Right hindlimb (tissue), 1 donor: ENCODE results near the gene ARID3A.

ENCODE experiments used
- DNase-seq: peaks from one replicate; pipeline ENCODE4 v3.0.0-alpha.2; 2018

The ARID3A gene

GRCh38 chr19:1007399-1008251, 81.8 kb downstream of the ARID3A start:
- no peak for DNase-seq

- DNase-seq, result no peak
Observed at GRCh38 chr19:1008268-1009040, 82.6 kb downstream of the ARID3A start.

DNA sequence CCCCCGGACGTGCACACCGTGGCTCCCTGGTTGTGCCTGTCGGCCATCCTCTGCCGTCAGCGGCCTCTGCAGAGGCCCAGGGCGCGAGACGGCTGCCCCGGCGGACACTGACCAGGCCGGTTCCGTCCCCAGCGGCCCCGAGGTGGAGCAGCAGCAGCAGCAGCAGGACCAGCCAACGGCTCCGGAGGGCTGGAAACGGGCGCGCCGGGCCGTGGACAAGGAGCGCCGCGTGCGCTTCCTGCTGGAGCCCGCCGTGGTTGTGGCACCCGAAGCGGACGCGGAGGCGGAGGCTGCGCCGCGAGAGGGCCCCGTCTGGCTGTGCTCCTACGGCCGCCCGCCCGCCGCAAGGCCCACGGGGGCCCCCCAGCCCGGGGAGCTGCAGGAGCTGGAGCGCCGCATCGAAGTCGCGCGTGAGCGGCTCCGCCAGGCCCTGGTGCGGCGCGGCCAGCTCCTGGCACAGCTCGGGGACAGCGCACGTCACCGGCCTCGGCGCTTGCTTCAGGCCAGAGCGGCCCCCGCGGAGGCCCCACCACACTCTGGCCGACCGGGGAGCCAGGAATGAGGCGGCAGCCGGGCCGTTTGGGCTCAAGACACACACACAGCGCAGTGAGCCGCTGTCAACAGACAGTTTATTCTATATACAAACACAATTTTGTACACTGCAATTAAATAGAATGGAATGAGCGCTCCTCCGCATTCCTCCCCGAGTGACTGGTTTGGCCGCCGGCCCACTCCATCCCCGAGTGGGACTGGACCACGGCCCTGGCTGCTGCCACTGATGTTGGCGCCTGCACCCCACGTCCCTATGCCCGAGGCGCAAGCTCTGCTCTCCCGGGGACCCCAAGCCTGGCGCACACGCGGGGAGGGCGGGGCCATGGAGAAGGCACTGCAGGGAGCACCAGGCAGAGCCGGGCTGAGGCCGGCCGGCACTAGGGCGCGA, 83.5 kb downstream of the ARID3A start:
- peak; percentile 68 for DNase-seq

DNA sequence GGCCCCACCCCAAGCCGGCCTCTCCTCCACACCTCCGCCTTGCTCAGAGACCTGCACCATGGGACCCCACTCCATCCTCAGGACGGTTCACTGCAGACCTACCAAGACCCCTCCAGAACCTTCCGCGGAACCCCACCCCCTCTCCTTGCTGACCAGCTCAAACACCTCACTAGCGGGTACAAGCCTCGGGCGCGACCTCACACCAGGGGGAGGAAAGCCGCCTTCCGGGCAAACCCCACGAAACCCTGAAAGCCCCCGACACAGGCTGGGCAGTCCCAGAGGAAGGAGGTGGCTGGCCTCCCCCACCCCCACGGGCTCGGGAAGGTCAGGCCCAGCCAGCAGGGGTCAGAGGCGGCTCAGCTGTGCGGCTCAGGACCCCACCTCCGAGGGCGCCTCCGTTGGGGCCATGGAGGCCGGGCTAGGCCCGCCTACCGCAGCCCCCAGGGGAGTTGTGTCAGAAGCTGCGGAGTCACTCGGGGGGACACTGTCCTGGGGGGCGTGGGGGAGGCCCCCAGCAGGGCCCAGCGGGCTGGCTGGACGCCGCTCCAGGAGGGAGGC, 84.2 kb downstream of the ARID3A start:
- DNase-seq, result no peak

DNA sequence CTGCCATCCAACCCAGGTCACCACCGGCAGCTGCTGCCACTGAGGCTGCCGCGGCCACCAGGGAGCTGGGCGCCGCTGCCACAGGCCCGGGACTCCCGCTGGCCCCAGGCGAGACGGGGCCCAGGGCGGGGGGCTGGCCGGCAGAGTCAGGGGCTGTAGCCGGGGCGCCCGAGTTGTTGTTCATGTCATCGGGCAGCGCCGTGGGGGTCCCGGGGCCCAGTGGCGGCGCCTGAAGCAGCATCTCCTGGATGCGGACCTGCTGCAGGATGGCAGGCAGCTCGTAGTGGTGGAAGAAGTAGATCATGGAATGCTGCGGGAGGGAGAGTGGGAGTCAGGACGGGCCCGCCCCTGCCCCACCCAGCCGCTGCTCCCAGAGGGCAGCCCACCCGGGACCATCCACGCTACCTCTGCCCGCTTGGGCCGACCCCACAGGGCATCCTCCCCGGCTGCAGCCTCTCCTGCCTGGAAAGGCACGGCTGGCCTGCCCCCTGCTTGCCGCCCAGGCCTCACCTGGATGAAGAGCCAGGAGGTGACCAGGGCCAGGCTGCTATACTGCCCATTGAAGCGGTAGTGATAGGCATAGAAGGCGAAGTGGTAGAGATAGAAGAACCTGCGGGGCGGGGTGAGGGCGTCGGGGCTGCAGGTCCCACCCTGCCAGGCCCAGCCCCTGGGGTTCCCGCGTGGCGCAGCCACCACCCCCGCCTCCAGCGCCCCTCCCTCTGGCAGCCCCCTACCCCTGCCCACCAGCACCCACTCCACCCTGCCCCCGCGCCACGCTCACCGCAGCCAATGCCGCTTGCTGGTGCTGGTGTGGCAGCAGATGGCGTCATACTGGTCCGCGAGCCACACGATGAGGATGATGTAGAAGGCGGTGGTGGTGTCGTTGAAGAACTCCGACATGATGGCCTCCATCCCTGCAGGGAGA, 85.0 kb downstream of the ARID3A start:
- DNase-seq, result no peak

DNA sequence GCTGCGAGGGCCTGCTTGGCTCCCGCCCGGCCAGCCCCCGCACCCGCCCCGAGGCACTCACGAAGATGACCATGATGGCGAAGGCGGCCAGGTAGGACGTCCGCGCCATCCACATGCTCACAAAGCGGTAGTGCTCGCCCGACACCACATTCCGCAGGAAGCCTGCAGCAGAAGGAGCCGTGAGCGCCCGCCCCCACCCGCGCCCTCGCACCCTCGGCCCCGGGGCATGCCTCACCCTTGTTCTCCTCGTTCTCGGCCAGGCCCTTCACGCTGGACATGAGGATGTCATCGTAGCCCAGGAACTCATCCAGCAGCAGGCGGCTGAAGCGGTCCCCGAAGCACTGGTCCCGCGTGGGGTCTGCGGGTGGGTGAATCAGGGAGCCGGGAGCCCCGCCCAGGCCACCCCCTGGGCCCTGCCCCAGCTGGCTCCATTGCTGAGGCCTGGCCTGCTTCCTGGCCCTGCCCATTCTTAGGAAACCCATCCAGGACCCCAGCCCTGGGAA, 86.0 kb downstream of the ARID3A start:
- no peak for DNase-seq

GRCh38 chr19:1012334-1012733, 86.5 kb downstream of the ARID3A start:
- no peak for DNase-seq

GRCh38 chr19:1013218-1013617, 87.4 kb downstream of the ARID3A start:
- DNase-seq, result no peak

GRCh38 chr19:1014161-1015060, 88.6 kb downstream of the ARID3A start:
- no peak for DNase-seq

GRCh38 chr19:1015061-1015781, 89.4 kb downstream of the ARID3A start:
- no peak for DNase-seq

GRCh38 chr19:1015782-1016646, 90.2 kb downstream of the ARID3A start:
- DNase-seq, result no peak

DNA sequence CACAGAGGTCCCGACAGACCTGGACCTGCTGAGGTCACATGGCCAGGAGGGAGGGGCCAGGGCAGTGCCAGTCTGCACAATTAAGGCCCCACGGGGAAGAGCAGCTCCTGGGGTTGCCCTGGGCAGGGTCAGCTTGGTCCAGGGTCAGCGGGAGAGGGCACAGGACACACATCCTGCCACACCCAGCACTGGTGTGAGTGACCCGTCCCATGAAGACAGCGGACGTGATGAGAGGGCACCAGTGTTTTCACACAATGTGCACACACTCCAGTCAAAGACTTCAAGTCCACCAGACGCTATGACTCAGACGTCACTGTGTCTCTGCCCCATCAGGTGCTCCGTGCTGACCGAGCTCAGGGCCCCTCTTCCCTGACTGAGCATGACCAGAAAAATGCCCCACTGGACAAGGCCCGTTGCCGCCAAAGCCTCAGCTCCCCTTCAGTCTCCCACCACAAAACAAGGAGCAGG, 90.8 kb downstream of the ARID3A start:
- no peak for DNase-seq

GRCh38 chr19:1017115-1017905, 91.5 kb downstream of the ARID3A start:
- DNase-seq, result no peak

- DNase-seq, result no peak
Observed at GRCh38 chr19:1017906-1018305, 92.1 kb downstream of the ARID3A start.

DNA sequence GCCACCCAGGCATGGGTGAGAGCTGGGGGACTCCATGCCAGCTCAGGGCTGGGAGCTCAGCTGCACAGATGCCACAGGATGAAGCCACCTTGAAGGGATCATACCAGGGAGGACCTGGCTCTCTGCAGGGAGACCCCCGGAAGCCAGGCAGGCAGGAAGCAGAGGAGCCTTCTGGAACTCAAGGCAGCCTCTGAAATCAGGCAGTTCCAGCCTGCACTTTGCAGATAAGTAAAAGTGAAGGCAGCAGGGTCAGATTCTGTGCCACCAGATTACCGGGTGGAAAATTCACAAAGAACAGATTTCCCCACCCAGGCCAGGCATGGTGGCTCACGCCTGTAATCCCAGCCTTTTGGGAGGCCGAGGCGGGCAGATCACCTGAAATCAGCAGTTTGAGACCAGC, 92.6 kb downstream of the ARID3A start:
- DNase-seq, result no peak

DNA sequence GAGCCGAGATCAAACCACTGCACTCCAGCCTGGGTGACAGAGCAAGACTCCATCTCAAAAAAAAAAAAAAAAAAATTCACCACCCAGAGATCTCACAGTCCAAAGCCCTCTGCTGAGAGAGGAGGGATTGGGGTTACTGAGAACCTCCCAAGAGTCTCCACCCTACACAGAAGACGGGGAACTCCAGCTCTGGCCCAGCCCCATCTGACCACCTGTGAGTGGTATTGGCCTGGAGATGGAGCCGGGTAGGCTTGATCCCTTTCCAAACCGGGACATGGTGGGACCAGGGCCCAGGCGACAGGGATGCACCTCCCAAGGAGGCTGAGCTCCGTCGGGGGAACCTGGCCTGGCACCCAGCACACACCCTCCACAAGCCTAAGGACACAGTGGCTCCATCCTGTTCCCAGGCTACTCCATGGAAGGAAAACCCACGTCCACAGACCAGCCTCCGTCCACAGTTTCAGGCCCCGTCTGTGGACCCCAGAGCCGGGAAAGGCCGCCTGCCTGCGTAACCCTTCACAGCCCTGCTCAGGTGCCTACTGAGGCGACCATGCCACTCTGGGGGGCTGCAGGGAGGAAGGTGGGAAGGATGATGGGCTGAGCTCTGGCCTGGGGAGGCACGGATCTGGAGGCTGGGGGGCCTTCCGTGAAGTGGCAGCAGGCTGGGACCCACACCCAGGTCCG, 93.2 kb downstream of the ARID3A start:
- DNase-seq, result no peak

DNA sequence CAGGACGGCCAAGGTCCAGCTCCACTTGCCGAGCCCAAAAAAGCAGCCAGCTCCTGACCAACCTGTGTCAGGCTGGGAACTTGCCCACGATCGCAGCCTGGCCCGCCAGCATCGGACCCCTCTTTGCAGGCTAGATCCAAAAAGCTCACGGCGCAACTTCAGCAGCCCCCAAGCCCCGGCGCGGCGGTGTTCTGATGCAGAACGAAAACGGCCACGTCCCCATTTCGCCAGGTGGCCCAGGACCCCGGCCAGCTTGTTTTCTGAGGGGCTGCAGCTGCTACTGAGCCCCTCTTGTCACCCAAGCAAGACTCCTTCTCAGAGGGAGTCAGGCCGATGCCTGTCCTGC, 93.8 kb downstream of the ARID3A start:
- no peak for DNase-seq
